HG03103 (cell line): ENCODE measurements around the gene DIMT1.

Experiments used
- ATAC-seq: cut with Tn5 transposase; IDR thresholded peaks from one replicate; pipeline ENCODE4 v1.9.1; 2021; ENCODE audit warnings: low read depth; ENCODE audit not compliant: unreplicated experiment

DIMT1 gene

GRCh38 chr5:62403411-62404250 lies at the start of gene DIMT1:
Gene DIMT1, minus strand, starts transcription at chr5:62403905. Its CDS starts 133 bp downstream, at chr5:62403772.
- peak; percentile 95 for ATAC-seq

GRCh38 chr5:62450259-62450658 lies 46.6 kb upstream of the DIMT1 start:
- no peak for ATAC-seq

- ATAC-seq, result no peak
These were observed 44.8 kb upstream of the DIMT1 start for GRCh38 chr5:62448528-62448927.

GRCh38 chr5:62432621-62433064 lies 28.9 kb upstream of the DIMT1 start:
- ATAC-seq, result no peak

- no peak for ATAC-seq
These were observed 28.3 kb upstream of the DIMT1 start for GRCh38 chr5:62431735-62432620.

- ATAC-seq, result no peak
These were observed 21.1 kb upstream of the DIMT1 start for GRCh38 chr5:62424763-62425162.

- no peak for ATAC-seq
These were observed 17.7 kb upstream of the DIMT1 start for GRCh38 chr5:62421414-62421813.

- no peak for ATAC-seq
These were observed 15.9 kb upstream of the DIMT1 start for GRCh38 chr5:62419609-62420008.

GRCh38 chr5:62418462-62419076 lies 14.9 kb upstream of the DIMT1 start:
- no peak for ATAC-seq

GRCh38 chr5:62413711-62414110 lies 10.0 kb upstream of the DIMT1 start:
- ATAC-seq, result no peak

- peak; percentile 97 for ATAC-seq
These were observed 9.0 kb upstream of the DIMT1 start, which contains the start of gene IPO11 for GRCh38 chr5:62412549-62413329. Gene IPO11, plus strand, starts transcription at chr5:62412763. Its CDS starts 24,517 bp downstream, at chr5:62437280.

GRCh38 chr5:62395210-62395950 lies 8.3 kb downstream of the DIMT1 start:
- no peak for ATAC-seq

- ATAC-seq, result no peak
These were observed 16.9 kb downstream of the DIMT1 start for GRCh38 chr5:62386824-62387223.

GRCh38 chr5:62385816-62386400 lies 17.8 kb downstream of the DIMT1 start:
- no peak for ATAC-seq

GRCh38 chr5:62385131-62385530 lies 18.6 kb downstream of the DIMT1 start:
- ATAC-seq, result no peak

- ATAC-seq, result no peak
These were observed 27.6 kb downstream of the DIMT1 start for GRCh38 chr5:62376064-62376463.

GRCh38 chr5:62375627-62376026 lies 28.1 kb downstream of the DIMT1 start:
- ATAC-seq, result no peak

GRCh38 chr5:62374090-62374489 lies 29.6 kb downstream of the DIMT1 start:
- ATAC-seq, result no peak

- no peak for ATAC-seq
These were observed 30.3 kb downstream of the DIMT1 start for GRCh38 chr5:62373382-62373781.
